HG02973 (cell line): ENCODE measurements around the gene MAP3K5.
A peak's percentile ranks its signal among the peaks of the same experiment; 100 is the strongest.
"Not testable (repeated sequence)": the region's sequence is repeated elsewhere in the genome, so short reads cannot be mapped to it uniquely, and the experiment has no call there.

Experiments
- ATAC-seq: cut with Tn5 transposase; IDR thresholded peaks from one replicate; pipeline ENCODE4 v1.9.1; 2021; ENCODE audit warnings: moderate library complexity; ENCODE audit not compliant: unreplicated experiment

MAP3K5 gene

GRCh38 chr6:136728033-136728939, 64.0 kb downstream of the MAP3K5 start:
- no peak for ATAC-seq

GRCh38 chr6:136726837-136727557, 65.3 kb downstream of the MAP3K5 start:
- ATAC-seq, result no peak

GRCh38 chr6:136725124-136725523, 67.2 kb downstream of the MAP3K5 start:
- ATAC-seq, result no peak

GRCh38 chr6:136723780-136724179, 68.5 kb downstream of the MAP3K5 start:
- ATAC-seq, result no peak

GRCh38 chr6:136721467-136721866, 70.8 kb downstream of the MAP3K5 start:
- no peak for ATAC-seq

GRCh38 chr6:136720045-136720770, 72.1 kb downstream of the MAP3K5 start:
- peak; percentile 65 for ATAC-seq

GRCh38 chr6:136719280-136720044, 72.8 kb downstream of the MAP3K5 start:
- ATAC-seq, result peak; percentile 39

GRCh38 chr6:136718476-136718875, 73.8 kb downstream of the MAP3K5 start:
- ATAC-seq, result no peak

- ATAC-seq, result no peak
Measured at GRCh38 chr6:136717716-136717990, 74.6 kb downstream of the MAP3K5 start.

- peak; percentile 37 for ATAC-seq
Measured at GRCh38 chr6:136716917-136717715, 75.2 kb downstream of the MAP3K5 start.

GRCh38 chr6:136712642-136713041, 79.6 kb downstream of the MAP3K5 start:
- not testable (repeated sequence) for ATAC-seq

GRCh38 chr6:136711644-136712043, 80.6 kb downstream of the MAP3K5 start:
- no peak for ATAC-seq

GRCh38 chr6:136710877-136711552, 81.3 kb downstream of the MAP3K5 start:
- ATAC-seq, result no peak

- no peak for ATAC-seq
Measured at GRCh38 chr6:136709429-136709828, 82.8 kb downstream of the MAP3K5 start.

GRCh38 chr6:136706430-136706829, 85.8 kb downstream of the MAP3K5 start:
- no peak for ATAC-seq

- ATAC-seq, result no peak
Measured at GRCh38 chr6:136703331-136703865, 88.9 kb downstream of the MAP3K5 start.

GRCh38 chr6:136701045-136701444, 91.2 kb downstream of the MAP3K5 start:
- ATAC-seq, result no peak

- no peak for ATAC-seq
Measured at GRCh38 chr6:136699358-136699757, 92.9 kb downstream of the MAP3K5 start.

- no peak for ATAC-seq
Measured at GRCh38 chr6:136696783-136697364, 95.4 kb downstream of the MAP3K5 start.
